ENCODE results near the gene GPR183. TPM values are rescaled to one million over a fixed set of nuclear protein-coding genes. Genes with fewer than 3 reads are reported as not detected.

Gene GPR183
- total and polyA plus RNA-seq, 2 experiments from 2014 or later: 0.25 TPM; not detected in 1

DNA sequence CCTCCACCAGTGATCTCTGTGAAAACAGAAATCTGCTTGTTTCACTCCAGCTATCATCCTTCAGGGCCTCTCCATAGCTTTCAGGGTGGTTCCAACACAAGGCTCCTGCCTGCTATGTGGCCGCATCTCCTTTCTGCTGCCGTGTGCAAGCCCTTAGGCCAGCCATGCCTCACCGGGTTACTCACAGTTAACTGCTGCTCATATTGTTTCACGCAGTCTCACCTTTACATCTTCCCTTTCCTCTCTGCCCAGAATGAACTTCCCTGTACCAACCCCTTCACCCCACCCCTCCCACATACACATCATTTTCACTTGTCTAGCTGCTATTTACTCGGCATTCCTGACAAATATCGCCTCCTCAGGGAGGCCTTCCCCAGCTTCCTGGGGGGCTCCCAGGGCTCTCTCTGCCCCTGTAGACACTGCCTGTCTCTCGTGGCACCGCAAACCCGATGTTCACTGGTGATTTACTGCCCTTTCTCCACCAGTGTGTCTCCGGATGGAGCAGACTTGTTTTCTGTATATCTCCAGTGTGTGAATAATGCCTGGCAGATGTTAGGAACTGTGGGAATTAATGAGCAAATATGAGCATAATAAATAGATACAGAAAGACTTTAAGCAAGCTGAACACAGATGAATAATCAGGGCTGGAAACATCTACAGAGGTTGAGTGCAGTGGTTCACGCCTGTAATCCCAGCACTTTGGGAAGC lies 39.3 kb upstream of the GPR183 start:
- Histone ChIP-seq H3K36me3 (ENCODE audit: low read depth) (peaks cover 7% of the 10 kb centered on the region; the same call in 1 of the 2 replicates), H3F3A (ENCODE audit: insufficient read depth) (no peaks in the 10 kb centered on the region), H3K9me3 (ENCODE audit: low read depth) (no peaks in the 10 kb centered on the region), H3K4me1 (ENCODE audit: insufficient read depth) (no peaks in the 10 kb centered on the region), H4K20me1 (ENCODE audit: insufficient read depth) (no peaks in the 10 kb centered on the region; the same call in 1 of the 2 replicates), H2AFZ (no peak overlapping the region), H3K4me3 (no peak overlapping the region), H3K27ac (no peak overlapping the region), H3K4me2 (ENCODE audit: unreplicated experiment) (no peak overlapping the region), H3K9me2 (ENCODE audit: insufficient read depth) (no peaks in the 10 kb centered on the region), H3K79me2 (ENCODE audit: insufficient read depth) (no peaks in the 10 kb centered on the region), H3K27me3 (replicated peaks; ENCODE audit: insufficient read depth) (no peaks in the 10 kb centered on the region), H3K9ac (no peak overlapping the region)
- 60% methylated on average over 11 of the region's 11 CpGs for WGBS, 2 experiments (ENCODE audit: low coverage in 1 of 2, low lambda C conversion rate in 2 of 2, missing lambda C conversion rate in 2 of 2)
- no peak for TF ChIP-seq EZH2 (IDR thresholded peaks at IDR 0.05; ENCODE audit: insufficient read depth, poor library complexity, severe bottlenecking)
- no peak for TF ChIP-seq EZH2phosphoT487 (IDR thresholded peaks at IDR 0.05; ENCODE audit: insufficient read depth, low read depth)
- in situ Hi-C loops (cut with MboI): no loop called here
- no peak for DNase-seq

GRCh38 chr13:99345345-99345744 lies 38.1 kb upstream of the GPR183 start:
- Histone ChIP-seq H3K27ac (no peak overlapping the region), H3K4me2 (ENCODE audit: unreplicated experiment) (no peak overlapping the region), H3K79me2 (ENCODE audit: insufficient read depth) (no peaks in the 10 kb centered on the region), H3K9me2 (ENCODE audit: insufficient read depth) (no peaks in the 10 kb centered on the region), H3K4me3 (no peak overlapping the region), H3K9ac (no peak overlapping the region), H2AFZ (no peak overlapping the region), H4K20me1 (ENCODE audit: insufficient read depth) (no peaks in the 10 kb centered on the region; the same call in 1 of the 2 replicates), H3K4me1 (ENCODE audit: insufficient read depth) (peaks cover under 1% of the 10 kb centered on the region; the same call in 1 of the 2 replicates), H3K27me3 (replicated peaks; ENCODE audit: insufficient read depth) (no peaks in the 10 kb centered on the region), H3K9me3 (ENCODE audit: low read depth) (no peaks in the 10 kb centered on the region), H3F3A (ENCODE audit: insufficient read depth) (no peaks in the 10 kb centered on the region), H3K36me3 (ENCODE audit: low read depth) (peaks cover 8% of the 10 kb centered on the region; the same call in 1 of the 2 replicates)
- 90 to 94% methylated on average over 5 of the region's 5 CpGs for WGBS, 2 experiments (ENCODE audit: low coverage in 1 of 2, low lambda C conversion rate in 2 of 2, missing lambda C conversion rate in 2 of 2)
- TF ChIP-seq EZH2phosphoT487 (IDR thresholded peaks at IDR 0.05; ENCODE audit: insufficient read depth, low read depth) (no peak), EZH2 (IDR thresholded peaks at IDR 0.05; ENCODE audit: insufficient read depth, poor library complexity, severe bottlenecking) (no peak)
- DNase-seq: no peak
- in situ Hi-C loops (cut with MboI): no loop called here

- no peak for DNase-seq
- peaks cover 7% of the 10 kb centered on the region; the same call in 1 of the 2 replicates for H3K4me1 ChIP-seq (ENCODE audit: insufficient read depth)
- no peaks in the 10 kb centered on the region for H3K79me2 ChIP-seq (ENCODE audit: insufficient read depth)
- WGBS, 2 experiments (ENCODE audit: low coverage in 1 of 2, low lambda C conversion rate in 2 of 2, missing lambda C conversion rate in 2 of 2): 76 to 80% methylated on average over 6 of the region's 6 CpGs
- H3K4me2 ChIP-seq (ENCODE audit: unreplicated experiment): no peak overlapping the region
- H3K27ac ChIP-seq: no peak overlapping the region
- H3K36me3 ChIP-seq (ENCODE audit: low read depth): peaks cover 8% of the 10 kb centered on the region; the same call in 1 of the 2 replicates
- no peak overlapping the region for H3K9ac ChIP-seq
- H2AFZ ChIP-seq: no peak overlapping the region
- no peaks in the 10 kb centered on the region for H4K20me1 ChIP-seq (ENCODE audit: insufficient read depth)
- no peaks in the 10 kb centered on the region for H3K27me3 ChIP-seq (replicated peaks; ENCODE audit: insufficient read depth)
- in situ Hi-C loops (cut with MboI): no loop called here
- peaks cover 2% of the 10 kb centered on the region; the same call in 1 of the 2 replicates for H3F3A ChIP-seq (ENCODE audit: insufficient read depth)
- H3K9me2 ChIP-seq (ENCODE audit: insufficient read depth): no peaks in the 10 kb centered on the region
- TF ChIP-seq EZH2 (IDR thresholded peaks at IDR 0.05; ENCODE audit: insufficient read depth, poor library complexity, severe bottlenecking) (no peak), EZH2phosphoT487 (IDR thresholded peaks at IDR 0.05; ENCODE audit: insufficient read depth, low read depth) (no peak)
- no peaks in the 10 kb centered on the region for H3K9me3 ChIP-seq (ENCODE audit: low read depth)
- no peak overlapping the region for H3K4me3 ChIP-seq
Observed at GRCh38 chr13:99344610-99345208, 37.5 kb upstream of the GPR183 start.

DNA sequence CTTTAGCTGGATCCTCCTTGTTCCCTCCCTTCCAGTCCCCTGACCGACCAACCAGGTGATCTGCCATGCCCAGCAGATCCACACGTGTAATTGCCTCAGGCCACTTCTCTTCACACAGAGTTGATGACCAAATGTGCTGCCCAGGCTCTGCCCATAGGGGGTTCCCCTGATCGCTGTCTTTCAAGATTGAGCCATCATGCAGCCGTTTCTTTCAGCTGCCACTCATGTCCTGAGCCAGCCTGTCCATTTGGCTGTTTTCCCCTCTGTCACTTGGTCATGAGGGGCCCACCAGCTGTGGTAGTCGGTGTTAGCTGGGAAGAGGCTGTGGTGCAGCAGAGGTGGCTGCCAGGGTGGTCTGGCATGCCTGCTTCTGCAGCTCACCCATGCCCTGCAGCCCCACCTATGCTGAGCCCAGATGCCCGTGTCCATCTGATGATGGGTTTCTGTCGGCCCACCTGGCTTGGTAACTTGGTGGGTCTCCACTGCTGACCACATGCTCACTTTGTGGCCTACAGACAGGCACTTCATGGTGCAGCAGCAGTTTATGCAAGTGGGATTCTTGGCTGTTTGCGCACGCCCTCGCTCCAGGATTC lies 35.6 kb upstream of the GPR183 start:
- peaks cover 9% of the 10 kb centered on the region; the same call in 1 of the 2 replicates for H3K4me1 ChIP-seq (ENCODE audit: insufficient read depth)
- in situ Hi-C loops (cut with MboI): no loop called here
- peaks cover 4% of the 10 kb centered on the region; the same call in 1 of the 2 replicates for H3F3A ChIP-seq (ENCODE audit: insufficient read depth)
- no peak overlapping the region for H3K4me2 ChIP-seq (ENCODE audit: unreplicated experiment)
- H3K9me3 ChIP-seq (ENCODE audit: low read depth): no peaks in the 10 kb centered on the region
- peaks cover 8% of the 10 kb centered on the region; the same call in 1 of the 2 replicates for H3K36me3 ChIP-seq (ENCODE audit: low read depth)
- H2AFZ ChIP-seq: no peak overlapping the region
- TF ChIP-seq EZH2 (IDR thresholded peaks at IDR 0.05; ENCODE audit: insufficient read depth, poor library complexity, severe bottlenecking) (no peak), EZH2phosphoT487 (IDR thresholded peaks at IDR 0.05; ENCODE audit: insufficient read depth, low read depth) (no peak)
- no peak overlapping the region for H3K27ac ChIP-seq
- H3K79me2 ChIP-seq (ENCODE audit: insufficient read depth): no peaks in the 10 kb centered on the region
- no peak overlapping the region for H3K4me3 ChIP-seq
- DNase-seq: no peak
- H3K27me3 ChIP-seq (replicated peaks; ENCODE audit: insufficient read depth): no peaks in the 10 kb centered on the region
- no peaks in the 10 kb centered on the region for H3K9me2 ChIP-seq (ENCODE audit: insufficient read depth)
- no peaks in the 10 kb centered on the region for H4K20me1 ChIP-seq (ENCODE audit: insufficient read depth)
- WGBS, 2 experiments (ENCODE audit: low coverage in 1 of 2, low lambda C conversion rate in 2 of 2, missing lambda C conversion rate in 2 of 2): 79% methylated on average over 10 of the region's 10 CpGs
- H3K9ac ChIP-seq: no peak overlapping the region

Data from GM23248 (cell line).